K562 (cell line): ENCODE measurements around the gene ARHGAP4. TPM values are rescaled to one million over a fixed set of nuclear protein-coding genes. Genes with fewer than 3 reads are reported as not detected.

Source experiments
- ATAC-seq: fragments of 200-7000 bp; cut with Tn5 transposase; 3 replicates; pipeline ENCODE4 v1.9.1; 2020; ENCODE audit warnings: moderate library complexity
- BruUV-seq: library from RNA; stranded (reverse); fragments of 400-500 nt; replicated peaks from 2 replicates; lab custom pipeline; 2021; lab: Mats Ljungman, UMichigan
- CTCF ChIA-PET: fragments of 300-600 bp; formaldehyde crosslinking; extraction: SDS; loops from one replicate; lab custom pipeline; 2021; ENCODE audit warnings: low intra/inter-chr PET ratio; lab: Yijun Ruan, JAX
- POLR2A ChIA-PET: fragments of 300-600, 350-650 bp; sonication (Branson Sonifier 250); formaldehyde crosslinking; extraction: SDS; loops from one replicate; lab custom pipeline; 2021; ENCODE audit warnings: antibody characterized with exemption, inconsistent platforms; lab: Yijun Ruan, JAX
- DNase-seq, 4 experiments: peaks; one replicate each; pipeline versions ENCODE4 v3.0.0 to v3.0.0-alpha.2; 2011 to 2018; ENCODE audit warnings: low spot score in 3 of 4, mixed read lengths in 3 of 4; ENCODE audit errors: extremely low read depth in 1 of 4
- FAIRE-seq: peaks from 2 replicates; lab custom pipeline; 2011; peaks lifted over from hg19 to GRCh38; lab: Jason Lieb, UNC
- H2AFZ ChIP-seq: 2 replicates; pipeline ENCODE4 v1.6.0; 2011; ENCODE audit warnings: low read depth, low read length, control low read depth, inconsistent platforms
- H3K27ac ChIP-seq: fragments of 200-600 bp; 3 replicates; pipeline ENCODE4 v1.8.0; 2011; ENCODE audit warnings: low read depth, mild to moderate bottlenecking, control low read depth, inconsistent platforms, low read length, moderate library complexity, mixed read lengths; ENCODE audit errors: extremely low read depth
- H3K27me3 ChIP-seq, 2 experiments: fragments of 300-600 bp in 1 of 2; 2 replicates in 1 of 2; 3 replicates in 1 of 2; pipeline versions ENCODE4 v1.6.0 to v1.8.0; 2011; ENCODE audit warnings: inconsistent platforms in 2 of 2, low read length in 2 of 2, mild to moderate bottlenecking in 1 of 2, mixed read lengths in 1 of 2, moderate library complexity in 1 of 2; ENCODE audit not compliant: control insufficient read depth in 2 of 2, insufficient read depth in 2 of 2
- H3K36me3 ChIP-seq: fragments of 300-600 bp; 3 replicates; pipeline ENCODE4 v1.8.0; 2011; ENCODE audit warnings: mild to moderate bottlenecking, low read length, inconsistent platforms; ENCODE audit not compliant: control insufficient read depth, insufficient read depth
- H3K4me1 ChIP-seq, 2 experiments: fragments of 200-600 bp in 1 of 2; replicated peaks in 1 of 2; 2 replicates in 1 of 2; 3 replicates in 1 of 2; pipeline versions ENCODE4 v1.5.1 to v1.8.0; 2011; ENCODE audit warnings: inconsistent platforms in 2 of 2, low read length in 2 of 2, mild to moderate bottlenecking in 1 of 2, mixed read lengths in 1 of 2, moderate library complexity in 1 of 2; ENCODE audit not compliant: control insufficient read depth in 2 of 2, insufficient read depth in 2 of 2
- H3K4me2 ChIP-seq: 2 replicates; pipeline ENCODE4 v1.6.1; 2011; ENCODE audit warnings: low read length, control low read depth, inconsistent platforms, mixed read lengths; ENCODE audit not compliant: insufficient read depth
- H3K4me3 ChIP-seq: fragments of 200-600 bp; sonication (generic), shearing (Covaris generic); 2 replicates; pipeline ENCODE4 v1.5.1; 2016; ENCODE audit warnings: control low read depth, inconsistent platforms
- H3K79me2 ChIP-seq: fragments of 200-600 bp; 3 replicates; pipeline ENCODE4 v1.8.0; 2011; ENCODE audit warnings: low read length, inconsistent platforms; ENCODE audit not compliant: control insufficient read depth, insufficient read depth
- H3K9ac ChIP-seq, 2 experiments: 2 replicates each; pipeline versions ENCODE4 v1.6.0 to v1.6.1; 2011; ENCODE audit warnings: low read depth in 2 of 2, low read length in 2 of 2, control low read depth in 1 of 2, inconsistent platforms in 1 of 2, mild to moderate bottlenecking in 1 of 2, mixed read lengths in 1 of 2; ENCODE audit not compliant: insufficient read depth in 1 of 2
- H3K9me1 ChIP-seq: one replicate; pipeline ENCODE4 v1.6.0; 2011; ENCODE audit warnings: inconsistent platforms, mild to moderate bottlenecking, low read length, moderate library complexity; ENCODE audit not compliant: control insufficient read depth, insufficient read depth
- H3K9me3 ChIP-seq: replicated peaks from 2 replicates; pipeline ENCODE4 v1.5.1; 2011; ENCODE audit warnings: low read depth, low read length, inconsistent platforms; ENCODE audit not compliant: control insufficient read depth, insufficient read depth
- H4K20me1 ChIP-seq: replicated peaks from 2 replicates; pipeline ENCODE4 v1.6.1; 2011; ENCODE audit warnings: low read length, inconsistent platforms, mixed read lengths; ENCODE audit not compliant: control insufficient read depth, insufficient read depth
- NFE2L1 ChIP-seq: fragments of 450-650 bp; IDR thresholded peaks from 2 replicates; pipeline ENCODE4 v1.6.1; 2016; ENCODE audit warnings: missing genetic modification characterization, low read depth, mild to moderate bottlenecking, missing compliant biosample characterization, moderate library complexity, borderline replicate concordance
- SMC3 ChIP-seq: conservative IDR thresholded peaks from 2 replicates; pipeline ENCODE4 v1.6.1; 2011; ENCODE audit warnings: low read depth, low read length, improper control_type of control experiment; ENCODE audit not compliant: insufficient read depth
- YBX1 ChIP-seq: fragments of 450-650 bp; IDR thresholded peaks from 2 replicates; pipeline ENCODE4 v1.7.1; 2016; ENCODE audit warnings: mild to moderate bottlenecking
- ZC3H4 ChIP-seq: sonication (generic); formaldehyde crosslinking; IDR thresholded peaks from 2 replicates; pipeline ENCODE4 v1.9.0; 2021; ENCODE audit warnings: missing genetic modification reagents, borderline replicate concordance
- ZKSCAN8 ChIP-seq: fragments of 200-800 bp; sonication (Bioruptor generic); IDR thresholded peaks from 2 replicates; pipeline ENCODE4 v1.6.1; 2016; ENCODE audit warnings: missing genetic modification characterization, missing compliant biosample characterization
- WGBS: fragments of 100-300 bp; shearing (Covaris generic); methylation state at CpG from one replicate; pipeline ENCODE4 v1.1.6; 2016; ENCODE audit warnings: low coverage, mixed read lengths; ENCODE audit not compliant: insufficient coverage; ENCODE audit errors: missing lambda C conversion rate; 5-methylcytosine and 5-hydroxymethylcytosine counted together
- in situ Hi-C: fragments of 300-500 bp; cut with MboI; formaldehyde crosslinking; loops from 4 replicates; pipeline ENCODE4 v1.15.0; 2018; ENCODE audit warnings: inconsistent platforms, mixed read lengths
- intact Hi-C: fragments of 100-400 bp; cut with micrococcal nuclease; formaldehyde crosslinking; loops from 2 replicates; pipeline ENCODE4 v1.14.2; 2022
- polyA plus RNA-seq, 8 experiments: library from polyadenylated mRNA; depleted of rRNA in 4 of 8; stranded (reverse) in 5 of 8; unstranded in 3 of 8; fragments of >200 nt; fragmentation: Nextera tagmentation in 2 of 8; fragmentation: Illumina TruSeq in 1 of 8; extraction: Ambion mirVana in 2 of 8; extraction: Trizol in 1 of 8; gene quantifications; 2 replicates each; pipeline versions ENCODE4 v1.2.1 to v1.2.3, GENCODE V29; 2011 to 2014; ENCODE audit warnings: inconsistent platforms in 1 of 8, missing spikeins in 1 of 8
- total RNA-seq, 7 experiments: library from RNA; depleted of rRNA in 6 of 7; stranded (reverse); fragments of >200 nt in 6 of 7; fragmentation: Illumina TruSeq in 2 of 7; extraction: Trizol in 2 of 7; gene quantifications; 2 replicates each; pipeline versions ENCODE4 v1.2.1 to v1.2.3, GENCODE V29; 2011 to 2021; ENCODE audit warnings: low replicate concordance in 1 of 7

ARHGAP4 gene
- total and polyA plus RNA-seq, 9 of the 15 experiments (the other 6 are each of a cell fraction or from before 2014, with no cell fraction given): 0.30 to 81.8 (median 13.5) TPM

GRCh38 chrX:153873282-153874084, 52.6 kb downstream of the ARHGAP4 start:
- Histone ChIP-seq H3K9me3 (no peaks in the 10 kb centered on the region), H3K4me3 (no peak overlapping the region), H3K79me2 (no peaks in the 10 kb centered on the region), H3K9me1 (no peaks in the 10 kb centered on the region), H2AFZ (no peak overlapping the region), H3K9ac (no peak overlapping the region), H3K4me2 (no peak overlapping the region), H4K20me1 (0 out of 2 replicates have a peak, but pooled peaks cover 15% of the 10 kb centered on the region), H3K4me1 (peaks cover 0 to 19% of the 10 kb centered on the region in 2 experiments; a peak in 2 of 5 replicates), H3K27ac (no peak overlapping the region), H3K36me3 (no peaks in the 10 kb centered on the region), H3K27me3 (peaks cover 3 to 52% of the 10 kb centered on the region in 2 experiments; a peak in 3 of 5 replicates)
- ChIA-PET POLR2A (interaction anchor here (0.9 kb wide), 1 partner anchor 19 kb away, joined by 4 read pairs; no protein-coding TSS in a partner anchor), CTCF (no interaction called here)
- intact Hi-C loops (no loop called here), in situ Hi-C loops (no loop called here)
- no peak for TF ChIP-seq YBX1
- TF ChIP-seq NFE2L1 (tag): no peak
- TF ChIP-seq SMC3: no peak
- TF ChIP-seq ZKSCAN8 (CRISPR knock-in tag): no peak
- TF ChIP-seq ZC3H4 (CRISPR knock-in tag): no peak
- ATAC-seq (no peak), DNase-seq (no peak), FAIRE-seq (no peak)
- 0% methylated on average over 3 of the region's 7 CpGs for WGBS
- BruUV-seq: no TSS peak
